VCaP (cell line): ENCODE data around the gene MFAP5.

Experiments used
- H3K27ac ChIP-seq: fragments of 450-650 bp; 2 replicates; pipeline ENCODE4 v1.5.1; 2017
- TF ChIP-seq, protein P1 (sequence below): fragments of 450-650 bp; conservative IDR thresholded peaks from 2 replicates; pipeline ENCODE4 v1.5.1; 2017; ENCODE audit warnings: mild to moderate bottlenecking, moderate library complexity

Gene MFAP5

GRCh38 chr12:8698132-8698851, 35.7 kb upstream of the MFAP5 start:
- TF ChIP-seq, protein P1, sequence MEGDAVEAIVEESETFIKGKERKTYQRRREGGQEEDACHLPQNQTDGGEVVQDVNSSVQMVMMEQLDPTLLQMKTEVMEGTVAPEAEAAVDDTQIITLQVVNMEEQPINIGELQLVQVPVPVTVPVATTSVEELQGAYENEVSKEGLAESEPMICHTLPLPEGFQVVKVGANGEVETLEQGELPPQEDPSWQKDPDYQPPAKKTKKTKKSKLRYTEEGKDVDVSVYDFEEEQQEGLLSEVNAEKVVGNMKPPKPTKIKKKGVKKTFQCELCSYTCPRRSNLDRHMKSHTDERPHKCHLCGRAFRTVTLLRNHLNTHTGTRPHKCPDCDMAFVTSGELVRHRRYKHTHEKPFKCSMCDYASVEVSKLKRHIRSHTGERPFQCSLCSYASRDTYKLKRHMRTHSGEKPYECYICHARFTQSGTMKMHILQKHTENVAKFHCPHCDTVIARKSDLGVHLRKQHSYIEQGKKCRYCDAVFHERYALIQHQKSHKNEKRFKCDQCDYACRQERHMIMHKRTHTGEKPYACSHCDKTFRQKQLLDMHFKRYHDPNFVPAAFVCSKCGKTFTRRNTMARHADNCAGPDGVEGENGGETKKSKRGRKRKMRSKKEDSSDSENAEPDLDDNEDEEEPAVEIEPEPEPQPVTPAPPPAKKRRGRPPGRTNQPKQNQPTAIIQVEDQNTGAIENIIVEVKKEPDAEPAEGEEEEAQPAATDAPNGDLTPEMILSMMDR = no peak
- H3K27ac ChIP-seq = peak overlapping the region; percentile 93

DNA sequence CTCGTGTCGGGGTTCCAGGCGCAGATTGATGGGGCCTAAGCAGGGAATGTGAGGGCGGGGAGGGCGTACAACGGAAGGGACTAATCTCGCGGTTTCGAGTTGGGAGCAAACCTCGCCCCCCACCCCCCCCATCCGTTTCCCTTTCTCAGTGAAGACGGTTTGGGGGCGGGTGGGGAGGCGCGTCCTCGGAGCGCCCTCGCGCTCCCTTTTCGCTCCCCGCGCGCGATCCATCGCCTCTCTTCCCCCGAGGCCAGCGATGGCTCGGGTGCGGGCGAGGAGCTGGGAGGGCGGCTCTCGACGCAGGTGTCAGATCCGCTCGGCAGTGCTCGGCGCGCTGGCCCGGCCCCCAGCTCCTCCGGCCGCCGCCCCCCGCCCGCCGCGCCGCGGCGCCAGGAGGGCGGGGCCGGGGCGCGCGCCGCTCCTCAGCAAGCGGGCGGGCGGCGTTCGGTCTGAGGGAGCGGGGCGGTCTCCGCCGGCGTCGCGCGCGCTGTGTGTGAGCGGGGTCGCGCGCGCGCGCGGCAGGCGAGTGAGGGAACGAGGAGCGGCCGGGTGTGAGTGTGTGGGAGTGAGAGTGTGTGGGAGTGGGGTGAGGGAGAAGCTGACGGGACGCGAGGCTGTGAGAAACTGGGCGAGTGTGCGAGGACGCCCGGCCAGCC, 35.0 kb upstream of the MFAP5 start, which contains the start of gene RIMKLB:
RIMKLB (plus strand) TSS at position 516 of the 656 bp plus-strand sequence. CDS start 15,876 bp downstream, outside the sequence.
- peak within 1 kb of the TSS; percentile 93 for H3K27ac ChIP-seq
- TF ChIP-seq, protein P1 = no peak

- peak overlapping the region; percentile 93 for H3K27ac ChIP-seq
These were observed 34.5 kb upstream of the MFAP5 start for GRCh38 chr12:8697120-8697475.

GRCh38 chr12:8696442-8697090, 33.9 kb upstream of the MFAP5 start:
- H3K27ac ChIP-seq = peak overlapping the region; percentile 93
- TF ChIP-seq, protein P1 = no peak

More at GRCh38 chr12:8697120-8697475, 34.5 kb upstream of the MFAP5 start:
- TF ChIP-seq, protein P1 = no peak

GRCh38 chr12:8695116-8695515, 32.5 kb upstream of the MFAP5 start:
- TF ChIP-seq, protein P1 = no peak
- H3K27ac ChIP-seq = no peak overlapping the region

GRCh38 chr12:8692573-8692972, 29.9 kb upstream of the MFAP5 start:
- TF ChIP-seq, protein P1 = no peak
- peak overlapping the region; percentile 68 for H3K27ac ChIP-seq

- no peak overlapping the region for H3K27ac ChIP-seq
- TF ChIP-seq, protein P1 = no peak
These were observed 27.1 kb upstream of the MFAP5 start for GRCh38 chr12:8689681-8690080.
